ENCODE results near the gene B3GAT3.
A peak's percentile ranks its signal among the peaks of the same experiment; 100 is the strongest.
"Not testable (repeated sequence)": the region's sequence is repeated elsewhere in the genome, so short reads cannot be mapped to it uniquely, and the experiment has no call there.

The B3GAT3 gene

DNA sequence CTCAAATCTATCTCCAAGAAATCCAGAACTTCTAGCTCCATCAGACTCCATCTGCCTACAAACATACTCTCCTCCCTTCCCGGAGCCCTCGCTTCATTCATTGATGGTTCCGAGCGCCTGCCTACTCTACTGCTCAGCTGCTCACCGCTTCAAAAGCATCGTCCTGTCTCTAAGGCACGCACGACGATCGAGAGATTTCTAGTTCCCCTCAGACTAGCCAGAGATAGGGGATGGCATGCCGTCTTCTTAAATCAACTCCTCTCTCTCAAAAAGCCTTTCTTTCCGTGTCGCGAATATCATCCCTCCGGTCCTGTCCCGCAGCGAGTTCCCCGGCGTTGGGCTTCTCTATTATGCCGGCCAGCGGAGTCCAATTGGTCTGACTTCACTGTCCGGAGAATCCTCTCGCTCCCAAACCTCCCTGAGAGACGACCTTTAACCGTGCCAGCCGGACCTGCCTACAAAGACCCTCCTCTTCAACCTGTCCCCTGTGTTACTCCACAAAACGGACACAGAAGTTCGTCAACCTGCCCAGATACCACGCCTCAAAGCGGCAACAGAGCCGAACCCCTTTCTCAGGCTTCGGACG, 48.7 kb downstream of the B3GAT3 start:
- TF ChIP-seq, protein P1, sequence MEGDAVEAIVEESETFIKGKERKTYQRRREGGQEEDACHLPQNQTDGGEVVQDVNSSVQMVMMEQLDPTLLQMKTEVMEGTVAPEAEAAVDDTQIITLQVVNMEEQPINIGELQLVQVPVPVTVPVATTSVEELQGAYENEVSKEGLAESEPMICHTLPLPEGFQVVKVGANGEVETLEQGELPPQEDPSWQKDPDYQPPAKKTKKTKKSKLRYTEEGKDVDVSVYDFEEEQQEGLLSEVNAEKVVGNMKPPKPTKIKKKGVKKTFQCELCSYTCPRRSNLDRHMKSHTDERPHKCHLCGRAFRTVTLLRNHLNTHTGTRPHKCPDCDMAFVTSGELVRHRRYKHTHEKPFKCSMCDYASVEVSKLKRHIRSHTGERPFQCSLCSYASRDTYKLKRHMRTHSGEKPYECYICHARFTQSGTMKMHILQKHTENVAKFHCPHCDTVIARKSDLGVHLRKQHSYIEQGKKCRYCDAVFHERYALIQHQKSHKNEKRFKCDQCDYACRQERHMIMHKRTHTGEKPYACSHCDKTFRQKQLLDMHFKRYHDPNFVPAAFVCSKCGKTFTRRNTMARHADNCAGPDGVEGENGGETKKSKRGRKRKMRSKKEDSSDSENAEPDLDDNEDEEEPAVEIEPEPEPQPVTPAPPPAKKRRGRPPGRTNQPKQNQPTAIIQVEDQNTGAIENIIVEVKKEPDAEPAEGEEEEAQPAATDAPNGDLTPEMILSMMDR (IDR thresholded peaks at IDR 0.05; ENCODE audit: low read depth, low read length, missing control alignments): no peak
- in situ Hi-C loops (cut with HindIII; ENCODE audit: low sequenced_read_pairs): loop anchor here (5.0 kb wide), 1 partner anchor 64 kb away; no protein-coding TSS in a partner anchor
- DNase-seq (ENCODE audit: low read depth): no peak
- peak overlapping the region; percentile 87 for H3K4me3 ChIP-seq (ENCODE audit: low read depth, low read length)

DNA sequence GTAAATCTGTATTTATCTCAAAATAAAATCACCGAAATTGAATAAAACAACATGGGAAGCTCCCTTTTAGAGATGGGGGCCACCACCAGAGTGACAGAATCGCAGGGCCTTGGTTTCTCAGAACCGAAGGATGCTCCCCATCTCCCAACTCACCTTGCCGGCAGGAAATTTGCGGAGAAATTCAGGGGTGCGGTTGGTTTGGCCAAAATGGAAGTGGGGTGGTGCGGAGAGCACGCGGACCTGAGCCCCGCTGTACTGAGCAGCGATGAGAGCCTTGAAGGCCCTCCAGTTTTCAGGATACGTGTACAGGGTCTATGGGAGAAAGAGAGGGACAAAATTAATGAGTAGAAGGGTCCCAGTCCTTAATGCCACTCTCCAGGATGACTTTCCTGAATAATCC, 49.4 kb downstream of the B3GAT3 start:
- H3K4me3 ChIP-seq (ENCODE audit: low read depth, low read length): peak overlapping the region; percentile 87
- TF ChIP-seq, protein P1 (IDR thresholded peaks at IDR 0.05; ENCODE audit: low read depth, low read length, missing control alignments): no peak
- DNase-seq (ENCODE audit: low read depth): no peak
- in situ Hi-C loops (cut with HindIII; ENCODE audit: low sequenced_read_pairs): loop anchor here (5.0 kb wide), 1 partner anchor 65 kb away; no protein-coding TSS in a partner anchor

DNA sequence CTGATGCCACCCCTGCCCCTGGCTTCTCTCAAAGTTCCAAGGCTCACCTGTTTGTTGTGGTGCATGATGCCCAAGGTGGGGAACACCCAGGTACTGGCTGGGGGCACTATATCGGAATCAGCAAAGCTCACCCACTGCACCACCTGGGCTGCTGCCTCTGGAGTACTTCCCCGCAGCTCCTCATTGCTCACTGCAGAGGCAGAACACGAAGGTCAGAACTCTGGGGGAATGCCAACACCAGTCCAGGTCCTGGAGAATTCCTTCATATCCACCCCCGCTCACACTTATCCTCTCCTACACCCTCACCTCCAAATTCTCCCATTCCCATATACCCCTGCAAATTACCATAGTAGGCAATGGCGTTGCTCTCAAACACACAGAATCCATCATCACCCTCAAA, 50.3 kb downstream of the B3GAT3 start:
- in situ Hi-C loops (cut with HindIII; ENCODE audit: low sequenced_read_pairs): loop anchor here (5.0 kb wide), 1 partner anchor 66 kb away; no protein-coding TSS in a partner anchor
- not testable (repeated sequence) for H3K4me3 ChIP-seq (ENCODE audit: low read depth, low read length); DNase-seq (ENCODE audit: low read depth)

DNA sequence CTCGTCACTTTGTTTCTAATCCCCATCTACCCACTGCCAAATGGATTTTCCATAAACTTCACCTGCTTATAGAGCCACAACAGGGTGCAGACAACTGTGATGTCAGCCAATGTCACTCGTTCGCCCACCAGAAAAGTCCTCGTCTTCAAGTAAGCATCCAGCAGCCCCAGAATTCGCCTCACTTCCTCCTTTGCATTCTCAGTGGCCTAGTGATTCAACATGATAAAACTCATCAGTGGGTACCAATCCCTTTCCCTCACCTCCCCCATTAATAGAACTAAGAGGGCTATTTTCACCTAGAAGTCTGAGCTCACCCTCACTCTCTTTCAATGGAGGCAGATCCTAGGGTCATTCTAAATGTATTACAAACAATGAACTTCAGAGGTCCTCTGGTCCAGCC, 50.9 kb downstream of the B3GAT3 start:
- not testable (repeated sequence) for DNase-seq (ENCODE audit: low read depth); H3K4me3 ChIP-seq (ENCODE audit: low read depth, low read length)
- in situ Hi-C loops (cut with HindIII; ENCODE audit: low sequenced_read_pairs): loop anchor here (5.0 kb wide), 1 partner anchor 66 kb away; no protein-coding TSS in a partner anchor

DNA sequence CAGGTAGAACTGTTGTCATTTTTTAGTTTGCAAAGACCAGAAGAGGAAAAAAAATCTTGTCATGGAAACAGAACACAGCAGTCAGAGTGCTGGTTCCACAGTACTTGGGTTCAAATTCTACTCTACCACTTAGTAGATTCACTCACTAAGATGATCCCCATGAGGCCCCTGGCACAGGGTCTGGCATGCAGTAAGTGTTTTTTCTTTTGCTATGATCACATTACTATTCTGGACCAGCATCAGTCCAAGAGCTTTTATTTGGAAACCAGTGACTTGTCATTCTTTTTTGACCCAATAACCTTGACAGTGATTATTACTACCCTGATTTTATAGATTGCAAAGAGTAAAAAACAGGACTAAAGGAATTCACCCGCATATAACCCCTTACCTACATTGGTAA, 52.2 kb downstream of the B3GAT3 start:
- no peak for DNase-seq (ENCODE audit: low read depth)
- in situ Hi-C loops (cut with HindIII; ENCODE audit: low sequenced_read_pairs): loop anchor here (5.0 kb wide), 1 partner anchor 68 kb away; no protein-coding TSS in a partner anchor
- H3K4me3 ChIP-seq (ENCODE audit: low read depth, low read length): no peak overlapping the region
- TF ChIP-seq, protein P1 (IDR thresholded peaks at IDR 0.05; ENCODE audit: low read depth, low read length, missing control alignments): no peak

DNA sequence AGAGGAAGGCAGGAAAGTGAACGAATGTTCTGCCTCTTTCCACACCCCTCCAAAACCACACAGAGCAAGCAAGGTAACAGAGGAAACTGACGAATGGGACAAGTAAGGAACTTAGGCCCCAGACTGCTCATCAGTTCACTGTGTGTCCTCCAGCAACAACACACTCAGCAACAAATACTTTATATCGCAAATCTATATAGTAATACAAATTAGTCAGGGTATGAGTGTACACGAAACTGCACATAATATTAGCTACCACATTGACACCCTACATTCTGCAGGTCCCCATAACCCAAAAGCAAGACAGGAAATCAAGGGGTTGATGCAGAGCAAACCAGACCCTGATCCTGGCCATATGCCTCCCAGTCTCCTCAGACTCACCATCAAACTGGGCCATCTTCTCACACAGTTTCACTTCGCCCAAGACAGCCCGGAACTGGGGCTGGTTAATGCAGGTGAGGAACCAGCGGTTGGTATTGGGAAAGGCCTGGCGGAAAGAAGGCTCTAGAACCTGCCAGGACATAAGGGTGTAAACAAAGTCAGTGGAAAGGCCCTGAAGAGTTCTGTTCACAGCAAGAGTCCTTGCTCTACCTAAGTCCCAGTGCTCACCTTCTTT, 54.7 kb downstream of the B3GAT3 start:
- DNase-seq (ENCODE audit: low read depth): no peak
- TF ChIP-seq, protein P1 (IDR thresholded peaks at IDR 0.05; ENCODE audit: low read depth, low read length, missing control alignments): no peak
- H3K4me3 ChIP-seq (ENCODE audit: low read depth, low read length): no peak overlapping the region
- in situ Hi-C loops (cut with HindIII; ENCODE audit: low sequenced_read_pairs): no loop called here

DNA sequence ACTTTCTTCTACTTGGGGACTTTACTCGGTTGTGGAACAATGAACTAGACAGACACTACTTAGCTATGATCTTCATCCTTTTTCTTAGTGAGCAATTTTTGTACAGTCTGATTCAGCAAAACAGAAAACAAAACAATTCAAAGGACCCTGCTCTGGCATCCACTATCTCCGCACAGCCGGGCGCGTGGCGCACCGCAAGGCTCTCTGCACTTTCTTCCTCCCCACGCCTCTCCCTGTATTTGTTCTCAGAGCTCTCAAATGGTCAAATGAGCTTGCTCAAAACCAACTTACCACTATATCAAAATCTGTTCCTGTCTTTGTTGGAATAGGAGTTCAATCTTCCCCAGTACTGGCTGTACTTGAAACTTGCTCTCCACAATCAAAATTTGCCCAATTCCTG, 55.5 kb downstream of the B3GAT3 start:
- TF ChIP-seq, protein P1 (IDR thresholded peaks at IDR 0.05; ENCODE audit: low read depth, low read length, missing control alignments): no peak
- in situ Hi-C loops (cut with HindIII; ENCODE audit: low sequenced_read_pairs): no loop called here
- H3K4me3 ChIP-seq (ENCODE audit: low read depth, low read length): no peak overlapping the region
- DNase-seq (ENCODE audit: low read depth): no peak

Measured in astrocyte of the cerebellum (primary cell).